Measurements from ENCODE around the gene EXTL2.
A peak's percentile ranks its signal among the peaks of the same experiment; 100 is the strongest.
"Not testable (repeated sequence)": the region's sequence is repeated elsewhere in the genome, so short reads cannot be mapped to it uniquely, and the experiment has no call there.

EXTL2 gene

DNA sequence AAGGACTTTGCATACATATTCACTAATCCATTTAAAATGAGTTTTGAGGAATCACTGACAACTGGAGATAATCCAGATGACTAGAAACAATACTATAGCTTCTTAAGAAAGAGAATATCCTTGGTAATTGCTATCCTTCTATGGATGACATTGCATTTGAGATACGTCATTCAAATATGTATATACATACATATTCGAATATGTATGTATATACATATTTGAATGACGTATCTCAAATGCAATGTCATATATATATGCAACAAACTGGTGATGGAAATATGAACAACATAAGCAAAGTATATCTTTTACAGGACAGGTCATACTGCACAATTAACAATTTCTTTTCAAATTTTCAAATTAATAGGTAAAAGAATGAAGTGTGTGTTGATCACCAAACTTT is 41.7 kb downstream of the EXTL2 start:
- no peak for DNase-seq

- DNase-seq = no peak
These were observed 42.9 kb downstream of the EXTL2 start for GRCh38 chr1:100851726-100852125.

- no peak for DNase-seq
These were observed 47.1 kb downstream of the EXTL2 start for GRCh38 chr1:100847361-100848082.

DNA sequence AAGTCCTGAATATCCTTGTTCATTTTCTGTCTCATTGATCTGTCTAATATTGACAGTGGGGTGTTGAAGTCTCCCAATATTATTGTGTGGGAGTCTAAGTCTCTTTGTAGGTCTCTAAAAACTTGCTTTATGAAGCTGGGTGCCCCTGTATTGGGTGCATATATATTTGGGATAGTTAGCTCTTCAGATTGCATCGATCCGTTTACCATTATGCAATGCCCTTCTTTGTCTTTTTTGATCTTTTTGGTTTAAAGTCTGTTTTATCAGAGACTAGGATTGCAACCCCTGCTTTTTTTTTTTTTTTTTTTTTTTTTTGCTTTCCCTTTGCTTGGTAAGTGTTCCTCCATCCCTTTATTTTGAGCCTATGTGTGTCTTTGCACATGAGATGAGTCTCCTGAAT is 51.5 kb downstream of the EXTL2 start:
- DNase-seq = not testable (repeated sequence)

DNA sequence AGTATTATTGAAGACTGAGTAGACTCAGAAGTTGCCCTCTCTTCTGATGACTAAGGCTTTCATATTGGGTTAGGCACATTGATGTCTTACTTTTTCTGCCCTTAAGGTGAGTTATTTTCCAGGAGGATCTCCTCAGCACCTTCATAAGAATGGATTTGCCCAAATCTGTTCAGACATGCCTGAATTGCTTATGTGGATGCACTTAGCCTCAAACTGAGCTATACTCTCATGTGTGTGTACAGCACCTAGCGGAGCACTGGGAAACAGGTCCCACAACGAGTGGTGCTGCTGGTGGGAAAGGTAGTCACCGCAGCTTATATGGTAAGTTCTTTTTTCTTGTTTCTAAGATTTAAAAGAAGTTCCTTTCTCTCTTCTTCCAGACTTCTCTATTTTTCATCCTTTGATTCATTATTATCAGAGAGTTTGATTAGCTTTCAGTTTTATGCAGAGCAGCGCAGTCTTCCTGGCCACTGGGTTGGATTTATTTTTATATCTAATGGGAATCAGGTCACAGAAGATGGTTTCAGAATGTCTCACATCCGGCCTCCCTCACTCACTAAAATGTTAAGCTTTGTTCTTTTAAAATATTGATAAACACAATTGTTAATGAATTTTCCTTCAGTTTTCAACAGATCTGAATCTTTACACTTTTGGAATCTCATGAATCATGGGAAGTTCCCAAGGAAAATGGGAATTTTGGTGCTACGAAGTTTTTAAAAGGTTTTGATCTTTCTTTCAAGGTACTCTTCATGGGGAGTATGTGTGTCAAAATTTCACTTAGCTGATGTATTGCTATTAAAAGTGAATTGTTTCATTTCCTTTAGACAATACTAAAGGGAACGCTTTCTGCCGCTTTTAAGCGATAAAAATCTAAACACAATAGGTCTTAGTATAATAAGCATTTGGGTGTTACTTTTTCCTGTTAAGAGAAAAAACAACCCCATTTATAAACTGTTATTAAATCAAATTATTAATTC is 58.5 kb downstream of the EXTL2 start:
- DNase-seq = no peak

- DNase-seq = peak; percentile 16
These were observed 59.6 kb downstream of the EXTL2 start for GRCh38 chr1:100834777-100835660.

DNA sequence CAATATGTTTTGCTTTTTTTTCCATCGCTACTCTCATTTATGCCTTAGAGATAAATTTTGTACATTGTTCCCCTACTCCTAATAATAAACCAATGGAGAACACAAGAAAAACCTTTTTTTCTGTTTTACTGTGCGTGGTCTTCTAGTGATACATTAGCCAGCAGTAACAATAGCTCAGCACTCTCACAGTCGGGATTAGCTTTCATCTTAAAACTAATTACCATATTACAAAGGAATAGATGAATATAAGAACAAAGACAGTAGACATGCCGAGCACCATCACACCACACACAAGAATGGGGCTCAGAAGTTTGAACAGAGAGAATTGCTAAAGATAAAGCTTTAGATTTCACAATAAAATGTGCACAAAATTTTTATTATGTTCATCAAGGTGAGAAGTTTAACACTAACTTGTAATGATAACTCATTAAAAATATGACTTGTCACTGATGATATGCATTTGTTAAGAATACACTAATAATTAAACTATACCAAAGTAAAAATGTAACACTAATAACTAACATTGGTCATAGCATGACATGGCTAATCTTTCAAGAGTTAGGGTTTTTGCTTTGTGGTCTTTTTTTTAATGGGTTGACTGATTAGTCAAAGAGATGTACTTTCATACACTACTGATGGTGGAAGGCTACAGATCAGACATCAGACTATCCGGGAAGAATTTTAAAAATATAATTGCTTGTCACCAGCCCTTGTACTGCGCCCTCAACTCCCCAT is 61.8 kb downstream of the EXTL2 start:
- no peak for DNase-seq

- not testable (repeated sequence) for DNase-seq
These were observed 69.0 kb downstream of the EXTL2 start for GRCh38 chr1:100825666-100826065.
